GM12892 (cell line): Measurements from ENCODE around the gene GNA15.

ENCODE experiments used
- POLR2A ChIP-seq: IDR thresholded peaks from 2 replicates; pipeline ENCODE4 v1.6.1; 2011; ENCODE audit warnings: low read depth, low read length, control low read depth
- POLR2AphosphoS5 ChIP-seq: IDR thresholded peaks from 2 replicates; pipeline ENCODE4 v1.6.1; 2011; ENCODE audit warnings: low read depth, low read length, control low read depth

- TF ChIP-seq POLR2A (no peak), POLR2AphosphoS5 (no peak)
Observed at GRCh38 chr19:3098515-3099346, 37.1 kb upstream of the GNA15 start.
